RWPE2 (cell line): ENCODE results near the gene C15orf39.

Experiments used
- ATAC-seq: fragments of 200-7000 bp; cut with Tn5 transposase; 3 replicates; pipeline ENCODE4 v1.9.1; 2021; ENCODE audit warnings: low read depth
- DNase-seq: peaks from one replicate; pipeline ENCODE4 v3.0.0-alpha.2; 2020; ENCODE audit warnings: low spot score
- H3K27ac ChIP-seq: fragments of 450-650 bp; 2 replicates; pipeline ENCODE4 v1.5.1; 2017; ENCODE audit warnings: mild to moderate bottlenecking; ENCODE audit not compliant: poor library complexity, severe bottlenecking
- H3K27me3 ChIP-seq: fragments of 250-450 bp; sonication (Bioruptor Pico); 2 replicates; pipeline ENCODE4 v1.5.1; 2021; ENCODE audit warnings: mild to moderate bottlenecking, moderate library complexity; ENCODE audit not compliant: insufficient read depth, poor library complexity, severe bottlenecking
- H3K36me3 ChIP-seq: fragments of 250-450 bp; sonication (Bioruptor Pico); 2 replicates; pipeline ENCODE4 v1.5.1; 2020; ENCODE audit warnings: low read depth, mild to moderate bottlenecking, moderate library complexity
- H3K4me1 ChIP-seq: fragments of 250-450 bp; sonication (Bioruptor Pico); 2 replicates; pipeline ENCODE4 v1.5.1; 2021; ENCODE audit warnings: mild to moderate bottlenecking, moderate library complexity; ENCODE audit not compliant: insufficient read depth, poor library complexity, severe bottlenecking
- H3K4me3 ChIP-seq: fragments of 250-450 bp; sonication (Bioruptor Pico); 2 replicates; pipeline ENCODE4 v1.5.1; 2021; ENCODE audit warnings: mild to moderate bottlenecking, moderate library complexity; ENCODE audit not compliant: severe bottlenecking
- H3K9me3 ChIP-seq: fragments of 250-450 bp; sonication (Bioruptor Pico); 2 replicates; pipeline ENCODE4 v1.5.1; 2021; ENCODE audit warnings: mild to moderate bottlenecking, moderate library complexity; ENCODE audit not compliant: severe bottlenecking
- TF ChIP-seq, protein P1 (sequence below): fragments of 450-650 bp; IDR thresholded peaks from one replicate; pipeline ENCODE4 v1.5.1; 2017; ENCODE audit warnings: mild to moderate bottlenecking, moderate library complexity; ENCODE audit not compliant: poor library complexity, severe bottlenecking

The C15orf39 gene

DNA sequence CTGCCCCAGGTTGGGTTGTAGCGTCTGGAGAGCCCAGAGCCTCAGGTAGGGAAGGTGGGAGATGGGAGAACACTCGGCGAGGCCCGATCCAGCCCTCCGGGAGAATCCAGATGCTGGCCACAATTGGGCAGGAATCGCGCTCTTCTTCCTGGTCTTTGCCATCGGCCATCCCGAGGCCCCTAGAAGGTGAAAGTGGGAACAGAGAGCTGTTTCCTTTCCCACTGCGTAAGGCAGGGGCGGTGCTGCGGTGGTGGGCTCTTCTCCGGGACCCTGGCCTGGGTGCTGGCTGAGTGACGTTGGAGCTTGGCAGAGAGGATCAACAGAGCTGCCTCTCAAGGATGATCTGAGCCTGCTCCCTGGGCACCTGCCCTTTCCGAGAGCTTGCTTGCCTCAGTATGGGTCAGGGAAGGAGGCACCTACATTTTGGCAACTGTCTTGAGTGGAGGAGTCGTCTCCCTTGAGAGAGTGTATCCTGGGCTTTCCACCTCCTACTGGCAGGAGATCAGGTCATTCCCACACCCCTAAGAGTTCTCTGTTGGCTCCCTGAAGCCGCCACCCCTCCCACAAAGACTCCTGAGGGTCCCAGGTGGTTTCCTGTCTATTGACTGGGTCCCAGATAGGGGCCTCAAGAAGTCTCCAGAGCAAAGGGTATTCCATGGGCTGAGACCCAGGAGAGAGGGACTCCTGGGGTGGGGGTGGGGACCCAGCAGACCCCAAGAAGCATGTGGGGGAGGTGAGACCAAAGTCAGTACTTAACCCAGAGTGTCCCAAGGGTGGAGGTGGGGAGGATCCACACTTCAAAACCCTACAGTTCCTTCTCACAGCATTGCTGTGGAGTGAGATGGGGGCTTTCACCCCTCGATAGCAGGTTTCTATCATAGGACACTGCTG lies 1.6 kb downstream of the C15orf39 start:
- Histone ChIP-seq H3K9me3 (no peaks in the 10 kb centered on the region), H3K4me1 (peaks cover 20% of the 10 kb centered on the region), H3K27ac (peak overlapping the region; percentile 70), H3K36me3 (peaks cover 21% of the 10 kb centered on the region), H3K4me3 (peak overlapping the region; percentile 86), H3K27me3 (no peaks in the 10 kb centered on the region)
- 0 out of 3 replicates have a peak, but pooled peaks have one; percentile 2 for ATAC-seq
- DNase-seq, result peak; percentile 65
- TF ChIP-seq, protein P1, sequence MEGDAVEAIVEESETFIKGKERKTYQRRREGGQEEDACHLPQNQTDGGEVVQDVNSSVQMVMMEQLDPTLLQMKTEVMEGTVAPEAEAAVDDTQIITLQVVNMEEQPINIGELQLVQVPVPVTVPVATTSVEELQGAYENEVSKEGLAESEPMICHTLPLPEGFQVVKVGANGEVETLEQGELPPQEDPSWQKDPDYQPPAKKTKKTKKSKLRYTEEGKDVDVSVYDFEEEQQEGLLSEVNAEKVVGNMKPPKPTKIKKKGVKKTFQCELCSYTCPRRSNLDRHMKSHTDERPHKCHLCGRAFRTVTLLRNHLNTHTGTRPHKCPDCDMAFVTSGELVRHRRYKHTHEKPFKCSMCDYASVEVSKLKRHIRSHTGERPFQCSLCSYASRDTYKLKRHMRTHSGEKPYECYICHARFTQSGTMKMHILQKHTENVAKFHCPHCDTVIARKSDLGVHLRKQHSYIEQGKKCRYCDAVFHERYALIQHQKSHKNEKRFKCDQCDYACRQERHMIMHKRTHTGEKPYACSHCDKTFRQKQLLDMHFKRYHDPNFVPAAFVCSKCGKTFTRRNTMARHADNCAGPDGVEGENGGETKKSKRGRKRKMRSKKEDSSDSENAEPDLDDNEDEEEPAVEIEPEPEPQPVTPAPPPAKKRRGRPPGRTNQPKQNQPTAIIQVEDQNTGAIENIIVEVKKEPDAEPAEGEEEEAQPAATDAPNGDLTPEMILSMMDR, result no peak

DNA sequence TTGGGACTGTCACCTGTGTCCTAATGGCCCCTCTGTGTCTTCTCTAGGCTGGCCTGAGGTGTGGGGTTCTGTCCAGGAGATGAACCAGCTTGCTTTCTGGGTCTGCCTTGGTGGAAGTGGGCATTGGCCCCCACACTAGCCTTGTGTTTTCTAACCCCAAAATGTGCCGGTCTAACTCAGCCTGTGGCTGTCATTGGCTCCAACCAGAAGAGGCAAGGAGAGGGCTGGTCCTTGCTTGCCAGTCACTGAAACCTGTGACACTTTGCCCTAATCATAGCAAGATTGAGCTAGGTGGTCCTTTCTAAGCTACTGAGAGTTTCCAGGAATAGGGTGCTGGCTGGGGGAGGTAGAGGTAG lies 2.2 kb downstream of the C15orf39 start:
- Histone ChIP-seq H3K27ac (peak overlapping the region; percentile 70), H3K36me3 (peaks cover 27% of the 10 kb centered on the region), H3K9me3 (no peaks in the 10 kb centered on the region), H3K4me1 (peaks cover 20% of the 10 kb centered on the region), H3K27me3 (no peaks in the 10 kb centered on the region), H3K4me3 (peak overlapping the region; percentile 86)
- DNase-seq (no peak), ATAC-seq (no peak)
- TF ChIP-seq, protein P1, result no peak

GRCh38 chr15:75204340-75205063 lies 2.8 kb downstream of the C15orf39 start:
- no peak overlapping the region for H3K4me3 ChIP-seq
- ATAC-seq, result peak; percentile 67
- peaks cover 33% of the 10 kb centered on the region for H3K36me3 ChIP-seq
- TF ChIP-seq, protein P1, result peak; percentile 100
- H3K9me3 ChIP-seq, result no peaks in the 10 kb centered on the region
- peak overlapping the region; percentile 70 for H3K27ac ChIP-seq
- H3K27me3 ChIP-seq, result no peaks in the 10 kb centered on the region
- peaks cover 20% of the 10 kb centered on the region for H3K4me1 ChIP-seq
- peak; percentile 98 for DNase-seq

- H3K4me3 ChIP-seq, result no peak overlapping the region
- no peak overlapping the region for H3K27ac ChIP-seq
- ATAC-seq, result no peak
- H3K9me3 ChIP-seq, result no peaks in the 10 kb centered on the region
- peaks cover 20% of the 10 kb centered on the region for H3K4me1 ChIP-seq
- no peak for DNase-seq
- H3K27me3 ChIP-seq, result no peaks in the 10 kb centered on the region
- peaks cover 39% of the 10 kb centered on the region for H3K36me3 ChIP-seq
- TF ChIP-seq, protein P1, result peak; percentile 76
Measured at GRCh38 chr15:75205064-75205395, 3.3 kb downstream of the C15orf39 start.
